ENCODE measurements around the gene CCDC102A. TPM values are rescaled to one million over a fixed set of nuclear protein-coding genes. Genes with fewer than 3 reads are reported as not detected.

CCDC102A gene
- total RNA-seq, 1 experiment from 2014 or later, result 4.1 TPM

DNA sequence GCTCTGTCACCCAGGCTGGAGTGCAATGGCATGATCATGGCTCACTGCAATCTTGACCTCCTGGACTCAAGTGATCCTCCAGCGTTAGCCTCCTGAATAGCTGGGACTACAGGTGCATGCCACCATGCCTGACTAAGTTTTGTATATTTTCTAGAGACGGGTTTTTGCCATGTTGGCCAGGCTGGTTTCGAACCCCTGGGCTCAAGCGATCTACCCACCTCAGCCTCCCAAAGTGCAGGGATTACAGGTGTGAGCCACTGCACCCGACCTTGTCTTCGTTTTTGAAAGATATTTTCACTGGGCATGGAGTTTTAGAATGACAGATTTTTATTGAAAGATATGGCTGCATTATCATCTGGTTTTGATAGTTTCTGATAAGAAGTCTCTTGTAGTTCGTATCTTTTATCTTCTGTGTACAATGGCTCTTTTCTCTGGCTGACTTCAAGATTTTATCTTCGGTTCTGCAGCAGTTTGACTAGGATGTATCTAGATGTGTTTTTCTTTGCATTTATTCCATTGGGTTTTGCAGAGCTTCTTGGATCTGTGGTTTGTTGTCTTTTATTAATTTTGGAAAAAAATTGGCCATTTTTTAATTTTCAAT lies 20.7 kb upstream of the CCDC102A start:
- TF ChIP-seq, protein P1, sequence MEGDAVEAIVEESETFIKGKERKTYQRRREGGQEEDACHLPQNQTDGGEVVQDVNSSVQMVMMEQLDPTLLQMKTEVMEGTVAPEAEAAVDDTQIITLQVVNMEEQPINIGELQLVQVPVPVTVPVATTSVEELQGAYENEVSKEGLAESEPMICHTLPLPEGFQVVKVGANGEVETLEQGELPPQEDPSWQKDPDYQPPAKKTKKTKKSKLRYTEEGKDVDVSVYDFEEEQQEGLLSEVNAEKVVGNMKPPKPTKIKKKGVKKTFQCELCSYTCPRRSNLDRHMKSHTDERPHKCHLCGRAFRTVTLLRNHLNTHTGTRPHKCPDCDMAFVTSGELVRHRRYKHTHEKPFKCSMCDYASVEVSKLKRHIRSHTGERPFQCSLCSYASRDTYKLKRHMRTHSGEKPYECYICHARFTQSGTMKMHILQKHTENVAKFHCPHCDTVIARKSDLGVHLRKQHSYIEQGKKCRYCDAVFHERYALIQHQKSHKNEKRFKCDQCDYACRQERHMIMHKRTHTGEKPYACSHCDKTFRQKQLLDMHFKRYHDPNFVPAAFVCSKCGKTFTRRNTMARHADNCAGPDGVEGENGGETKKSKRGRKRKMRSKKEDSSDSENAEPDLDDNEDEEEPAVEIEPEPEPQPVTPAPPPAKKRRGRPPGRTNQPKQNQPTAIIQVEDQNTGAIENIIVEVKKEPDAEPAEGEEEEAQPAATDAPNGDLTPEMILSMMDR (IDR thresholded peaks at IDR 0.05; ENCODE audit: unreplicated experiment), result no peak
- CTCF ChIA-PET, result no interaction called here
- intact Hi-C loops (cut with micrococcal nuclease), result no loop called here
- H3K27me3 Mint-ChIP-seq (ENCODE audit: insufficient read depth, unreplicated experiment), result peaks cover 58% of the 10 kb centered on the region
- no peak overlapping the region for H3K27ac Mint-ChIP-seq (ENCODE audit: low read depth, unreplicated experiment)
- no peaks in the 10 kb centered on the region for H3K4me1 Mint-ChIP-seq (ENCODE audit: insufficient read depth, unreplicated experiment)
- no peaks in the 10 kb centered on the region for H3K36me3 Mint-ChIP-seq (ENCODE audit: insufficient read depth, unreplicated experiment)
- DNase-seq (ENCODE audit: unreplicated experiment), result no peak
- peaks cover 9% of the 10 kb centered on the region for H3K9me3 Mint-ChIP-seq (ENCODE audit: unreplicated experiment)
- POLR2A ChIA-PET, result no interaction called here
- H3K4me3 Mint-ChIP-seq (ENCODE audit: unreplicated experiment), result no peak overlapping the region
- no TSS peak for BruUV-seq (replicated peaks)

DNA sequence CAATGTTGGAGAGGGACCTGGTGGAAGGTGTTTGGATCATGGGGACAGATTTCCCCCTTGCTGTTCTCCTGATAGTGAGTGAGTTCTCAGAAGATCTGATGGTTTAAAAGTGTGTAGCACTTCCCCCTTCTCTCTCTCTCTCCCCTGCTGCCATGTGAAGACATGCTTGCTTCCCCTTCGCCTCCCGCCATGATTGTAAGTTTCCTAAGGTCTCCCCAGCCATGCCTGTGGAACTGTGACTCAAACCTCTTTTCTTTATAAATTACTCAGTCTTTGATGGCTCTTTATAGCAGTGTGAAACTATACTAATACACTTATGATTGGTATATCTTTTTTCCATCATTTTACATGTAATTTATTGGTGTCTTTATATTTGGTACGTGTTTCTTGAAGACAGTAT lies 19.5 kb upstream of the CCDC102A start:
- peaks cover 58% of the 10 kb centered on the region for H3K27me3 Mint-ChIP-seq (ENCODE audit: insufficient read depth, unreplicated experiment)
- H3K9me3 Mint-ChIP-seq (ENCODE audit: unreplicated experiment), result no peaks in the 10 kb centered on the region
- BruUV-seq (replicated peaks), result no TSS peak
- no peak for DNase-seq (ENCODE audit: unreplicated experiment)
- no peak overlapping the region for H3K27ac Mint-ChIP-seq (ENCODE audit: low read depth, unreplicated experiment)
- POLR2A ChIA-PET, result interaction anchor here (0.6 kb wide), 1 partner anchor 369 kb away, joined by 3 read pairs; no protein-coding TSS in a partner anchor
- CTCF ChIA-PET, result no interaction called here
- no peak overlapping the region for H3K4me3 Mint-ChIP-seq (ENCODE audit: unreplicated experiment)
- TF ChIP-seq, protein P1 (IDR thresholded peaks at IDR 0.05; ENCODE audit: unreplicated experiment), result no peak
- H3K4me1 Mint-ChIP-seq (ENCODE audit: insufficient read depth, unreplicated experiment), result no peaks in the 10 kb centered on the region
- intact Hi-C loops (cut with micrococcal nuclease), result no loop called here
- H3K36me3 Mint-ChIP-seq (ENCODE audit: insufficient read depth, unreplicated experiment), result no peaks in the 10 kb centered on the region

DNA sequence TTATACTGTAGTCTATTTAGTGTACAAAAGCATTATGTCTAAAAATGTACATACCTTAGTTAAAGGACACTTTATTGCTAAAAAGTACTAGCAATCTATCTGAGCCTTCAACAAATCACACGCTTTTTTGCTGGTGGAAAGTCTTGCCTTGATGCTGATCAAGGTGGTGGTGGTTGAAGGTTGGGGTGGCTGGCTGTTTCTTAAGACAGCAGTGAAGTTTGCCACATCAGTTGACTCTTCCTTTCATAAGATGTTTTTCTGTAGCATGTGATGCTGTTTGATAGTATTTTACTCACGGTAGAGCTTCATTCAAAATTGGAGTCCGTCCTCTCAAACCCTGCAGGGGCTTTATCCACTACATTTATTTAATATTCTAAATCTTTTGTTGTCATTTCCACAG lies 14.7 kb upstream of the CCDC102A start:
- ChIA-PET POLR2A (no interaction called here), CTCF (interaction anchor here (0.7 kb wide), 1 partner anchor 52 kb away, joined by 3 read pairs; no protein-coding TSS in a partner anchor)
- Mint-ChIP-seq H3K4me3 (ENCODE audit: unreplicated experiment) (no peak overlapping the region), H3K36me3 (ENCODE audit: insufficient read depth, unreplicated experiment) (no peaks in the 10 kb centered on the region), H3K9me3 (ENCODE audit: unreplicated experiment) (no peaks in the 10 kb centered on the region), H3K4me1 (ENCODE audit: insufficient read depth, unreplicated experiment) (no peaks in the 10 kb centered on the region), H3K27me3 (ENCODE audit: insufficient read depth, unreplicated experiment) (peaks cover 43% of the 10 kb centered on the region), H3K27ac (ENCODE audit: low read depth, unreplicated experiment) (no peak overlapping the region)
- intact Hi-C loops (cut with micrococcal nuclease), result no loop called here
- no peak for DNase-seq (ENCODE audit: unreplicated experiment)
- TF ChIP-seq, protein P1 (IDR thresholded peaks at IDR 0.05; ENCODE audit: unreplicated experiment), result no peak
- BruUV-seq (replicated peaks), result no TSS peak

DNA sequence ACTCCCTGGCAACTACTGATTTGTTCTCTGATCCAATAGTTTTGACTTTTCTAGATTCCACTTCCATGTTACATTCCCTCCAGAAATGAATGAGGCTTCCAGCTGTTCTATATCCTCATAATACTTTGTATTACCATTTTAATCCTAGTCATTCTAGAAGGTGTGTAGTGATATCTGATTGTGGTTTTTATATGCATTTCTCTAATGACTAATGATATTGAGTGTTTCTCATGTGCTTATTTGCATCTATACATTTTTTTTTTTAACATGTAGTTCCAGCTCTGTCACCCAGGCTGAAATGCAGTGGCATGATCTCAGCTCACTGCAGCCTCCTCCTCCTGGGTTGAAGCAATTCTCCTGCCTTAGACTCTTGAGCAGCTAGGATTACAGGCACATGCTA lies 13.4 kb upstream of the CCDC102A start:
- CTCF ChIA-PET, result interaction anchor here (0.6 kb wide), 1 partner anchor 456 kb away, joined by 3 read pairs; no protein-coding TSS in a partner anchor
- Mint-ChIP-seq H3K9me3 (ENCODE audit: unreplicated experiment) (no peaks in the 10 kb centered on the region), H3K36me3 (ENCODE audit: insufficient read depth, unreplicated experiment) (no peaks in the 10 kb centered on the region), H3K27ac (ENCODE audit: low read depth, unreplicated experiment) (no peak overlapping the region), H3K4me1 (ENCODE audit: insufficient read depth, unreplicated experiment) (no peaks in the 10 kb centered on the region), H3K27me3 (ENCODE audit: insufficient read depth, unreplicated experiment) (peaks cover 35% of the 10 kb centered on the region), H3K4me3 (ENCODE audit: unreplicated experiment) (no peak overlapping the region)
- BruUV-seq (replicated peaks), result no TSS peak
- no peak for DNase-seq (ENCODE audit: unreplicated experiment)
- POLR2A ChIA-PET, result no interaction called here
- TF ChIP-seq, protein P1 (IDR thresholded peaks at IDR 0.05; ENCODE audit: unreplicated experiment), result no peak
- intact Hi-C loops (cut with micrococcal nuclease), result no loop called here
